Measurements from ENCODE around the gene MYO6.

MYO6 gene

DNA sequence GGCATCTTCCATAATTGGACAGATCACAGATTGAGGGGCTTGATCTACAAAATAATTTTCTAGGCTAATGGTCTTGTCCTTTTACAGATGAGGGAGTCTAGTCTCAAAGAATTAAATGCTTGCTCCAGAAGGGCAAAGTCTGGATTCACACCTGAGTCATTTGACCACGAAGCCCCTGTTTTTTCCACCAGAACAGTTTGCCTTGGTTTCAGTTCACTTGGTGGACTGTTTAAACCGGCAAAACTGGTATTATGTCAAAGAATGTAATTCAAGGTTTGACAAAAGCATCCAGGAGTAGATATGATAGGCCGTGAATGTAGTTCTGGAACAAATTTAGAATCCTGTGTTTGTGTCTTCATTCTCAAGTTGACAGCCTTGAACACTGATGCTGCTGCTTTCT, 3.3 kb downstream of the MYO6 start:
- H3K9me3 ChIP-seq (ENCODE audit: control insufficient read depth, insufficient read depth, low read length) = no peaks in the 10 kb centered on the region
- no peaks in the 10 kb centered on the region for H3K36me3 ChIP-seq (ENCODE audit: insufficient read depth, low read length)
- no peak overlapping the region for H3K9ac ChIP-seq (ENCODE audit: low read depth, low read length)
- no peaks in the 10 kb centered on the region for H3K4me1 ChIP-seq (ENCODE audit: insufficient read depth, low read length)

DNA sequence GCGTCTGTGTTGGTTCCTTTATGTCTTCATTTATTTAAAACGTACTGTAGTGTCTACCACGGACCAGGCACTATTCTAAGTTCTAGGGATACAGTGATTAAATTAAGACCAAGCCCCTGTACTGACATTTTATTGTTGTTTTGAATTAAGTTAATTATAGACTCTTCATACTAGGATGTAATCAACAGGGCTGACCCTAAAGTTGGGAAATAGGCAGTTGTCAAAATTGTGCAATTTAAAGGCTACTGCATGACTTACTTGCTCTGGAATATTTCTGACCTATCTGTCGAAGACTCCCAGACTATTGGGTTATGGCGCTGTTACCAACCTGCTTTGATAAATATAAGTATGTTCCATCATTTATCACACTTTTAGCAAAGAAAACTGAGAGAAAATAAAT, 6.7 kb downstream of the MYO6 start:
- Histone ChIP-seq H3K9ac (ENCODE audit: low read depth, low read length) (no peak overlapping the region), H3K9me3 (ENCODE audit: control insufficient read depth, insufficient read depth, low read length) (no peaks in the 10 kb centered on the region), H3K36me3 (ENCODE audit: insufficient read depth, low read length) (no peaks in the 10 kb centered on the region), H3K4me1 (ENCODE audit: insufficient read depth, low read length) (peaks cover 3% of the 10 kb centered on the region)

DNA sequence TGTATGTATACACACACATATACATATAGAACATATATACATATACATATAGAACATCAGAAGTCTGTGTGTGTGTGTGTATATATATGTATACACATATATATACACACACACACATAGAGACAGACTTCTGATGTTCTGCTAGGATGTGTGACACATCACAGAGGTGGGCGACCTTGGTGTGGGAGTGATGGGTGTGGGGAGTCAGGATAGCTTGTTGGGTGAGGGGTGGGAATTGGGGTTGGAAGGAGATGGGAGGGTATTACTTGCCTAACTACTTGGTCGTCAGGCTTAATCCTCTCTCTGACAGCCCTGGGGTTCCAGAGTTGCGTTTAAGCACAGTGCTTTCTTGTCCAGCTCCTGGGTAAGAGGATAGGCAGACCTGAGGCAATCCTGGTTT, 8.3 kb downstream of the MYO6 start:
- Histone ChIP-seq H3K9ac (ENCODE audit: low read depth, low read length) (no peak overlapping the region), H3K36me3 (ENCODE audit: insufficient read depth, low read length) (no peaks in the 10 kb centered on the region), H3K4me1 (ENCODE audit: insufficient read depth, low read length) (peaks cover 3% of the 10 kb centered on the region), H3K9me3 (ENCODE audit: control insufficient read depth, insufficient read depth, low read length) (no peaks in the 10 kb centered on the region)

DNA sequence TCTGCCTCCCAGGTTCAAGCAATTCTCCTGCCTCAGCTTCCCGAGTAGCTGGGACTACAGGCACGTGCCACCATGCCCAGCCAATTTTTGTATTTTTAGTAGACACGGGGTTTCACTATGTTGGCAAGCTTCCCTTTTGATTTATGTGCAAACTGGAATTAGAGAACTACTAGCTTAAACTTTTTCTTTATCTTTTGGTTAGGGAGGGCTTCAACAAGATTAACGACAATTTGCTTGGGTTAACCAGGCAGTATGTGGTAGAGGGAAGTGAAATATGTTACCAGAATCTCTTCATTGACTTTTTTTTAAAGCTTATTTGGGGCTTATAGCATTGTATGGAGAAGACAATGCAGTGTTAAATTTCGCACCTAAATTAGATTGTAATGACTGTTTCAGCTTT, 9.0 kb downstream of the MYO6 start:
- H3K4me1 ChIP-seq (ENCODE audit: insufficient read depth, low read length) = peaks cover 3% of the 10 kb centered on the region
- H3K36me3 ChIP-seq (ENCODE audit: insufficient read depth, low read length) = no peaks in the 10 kb centered on the region
- no peak overlapping the region for H3K9ac ChIP-seq (ENCODE audit: low read depth, low read length)
- H3K9me3 ChIP-seq (ENCODE audit: control insufficient read depth, insufficient read depth, low read length) = no peaks in the 10 kb centered on the region

DNA sequence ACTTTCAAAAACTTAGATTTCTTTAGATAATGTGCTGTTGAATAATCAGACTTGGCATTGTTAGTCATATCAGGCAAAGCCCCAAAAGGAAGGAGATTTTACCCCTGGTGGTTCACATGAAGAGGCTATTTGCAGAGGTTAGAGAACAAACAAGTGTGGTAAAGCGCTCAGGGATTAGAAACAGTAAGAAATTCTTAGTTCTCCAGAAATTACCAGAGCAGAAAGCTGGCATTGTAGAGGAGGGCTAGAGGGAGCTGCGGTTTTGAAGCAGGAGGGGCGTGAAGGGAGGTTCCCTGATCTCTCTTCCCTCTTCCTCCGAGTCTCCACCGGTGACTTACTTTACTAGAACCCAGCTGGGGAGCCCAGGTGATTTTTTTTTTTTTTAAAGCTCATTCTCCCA, 10.2 kb downstream of the MYO6 start:
- Histone ChIP-seq H3K4me1 (ENCODE audit: insufficient read depth, low read length) (peaks cover 3% of the 10 kb centered on the region), H3K9ac (ENCODE audit: low read depth, low read length) (no peak overlapping the region), H3K9me3 (ENCODE audit: control insufficient read depth, insufficient read depth, low read length) (no peaks in the 10 kb centered on the region), H3K36me3 (ENCODE audit: insufficient read depth, low read length) (no peaks in the 10 kb centered on the region)

DNA sequence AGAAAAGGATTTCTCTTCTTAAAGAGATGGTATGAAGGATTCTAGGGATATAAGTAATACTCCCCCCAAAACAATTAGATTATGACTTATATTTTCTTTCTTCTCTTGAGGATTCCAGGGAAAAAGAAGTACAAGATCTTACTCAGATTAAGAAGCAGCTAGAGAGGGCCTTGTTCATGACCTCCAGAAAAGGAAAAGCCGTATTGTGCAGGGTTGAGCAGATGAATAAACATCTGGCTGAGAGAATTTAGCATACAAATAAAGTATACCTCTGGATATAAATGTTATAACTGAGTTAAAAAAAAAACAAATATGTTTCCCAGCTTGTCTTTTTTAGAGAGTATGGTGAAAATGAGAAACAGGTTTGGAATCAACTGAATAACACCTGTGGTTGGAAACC, 11.3 kb downstream of the MYO6 start:
- Histone ChIP-seq H3K4me1 (ENCODE audit: insufficient read depth, low read length) (peaks cover 3% of the 10 kb centered on the region), H3K36me3 (ENCODE audit: insufficient read depth, low read length) (no peaks in the 10 kb centered on the region), H3K9ac (ENCODE audit: low read depth, low read length) (no peak overlapping the region), H3K9me3 (ENCODE audit: control insufficient read depth, insufficient read depth, low read length) (no peaks in the 10 kb centered on the region)

DNA sequence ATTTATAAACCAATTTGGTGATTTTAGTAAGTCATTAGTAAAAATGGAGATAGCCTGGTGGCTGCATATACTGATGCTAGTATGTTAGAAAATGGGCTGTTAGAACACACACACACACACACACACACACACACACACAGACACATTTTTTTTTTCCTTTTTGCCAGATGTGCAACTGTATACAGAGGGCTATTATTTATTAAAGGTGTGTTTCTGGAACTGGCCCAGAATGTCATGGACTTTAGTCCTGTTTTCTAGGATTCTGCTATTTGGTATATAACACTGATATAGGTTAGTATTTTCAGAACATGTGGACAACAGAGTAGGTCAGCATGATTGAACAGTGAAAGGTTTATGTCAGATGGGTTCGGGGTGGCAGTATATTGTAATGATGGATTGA, 12.4 kb downstream of the MYO6 start:
- Histone ChIP-seq H3K4me1 (ENCODE audit: insufficient read depth, low read length) (peaks cover 3% of the 10 kb centered on the region), H3K36me3 (ENCODE audit: insufficient read depth, low read length) (no peaks in the 10 kb centered on the region), H3K9ac (ENCODE audit: low read depth, low read length) (no peak overlapping the region), H3K9me3 (ENCODE audit: control insufficient read depth, insufficient read depth, low read length) (no peaks in the 10 kb centered on the region)

DNA sequence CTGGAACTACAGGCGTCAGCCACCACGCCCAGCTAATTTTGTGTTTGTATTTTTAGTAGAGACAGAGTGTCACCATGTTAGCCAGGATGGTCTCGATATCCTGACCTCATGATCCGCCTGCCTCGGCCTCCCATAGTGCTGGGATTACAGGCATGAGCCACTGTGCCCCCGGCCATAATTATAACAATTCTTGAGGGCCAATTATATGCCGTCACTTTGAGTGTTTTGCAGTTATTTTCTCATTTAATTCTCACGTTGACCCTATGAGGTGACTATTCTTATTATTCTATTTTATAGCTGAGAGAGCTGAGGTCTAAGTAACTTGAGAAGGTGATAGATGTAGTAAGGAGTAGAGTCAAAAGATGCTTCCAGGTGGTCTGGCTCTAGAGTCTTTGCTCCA, 13.0 kb downstream of the MYO6 start:
- Histone ChIP-seq H3K9me3 (ENCODE audit: control insufficient read depth, insufficient read depth, low read length) (no peaks in the 10 kb centered on the region), H3K9ac (ENCODE audit: low read depth, low read length) (no peak overlapping the region), H3K4me1 (ENCODE audit: insufficient read depth, low read length) (peaks cover 3% of the 10 kb centered on the region), H3K36me3 (ENCODE audit: insufficient read depth, low read length) (no peaks in the 10 kb centered on the region)

DNA sequence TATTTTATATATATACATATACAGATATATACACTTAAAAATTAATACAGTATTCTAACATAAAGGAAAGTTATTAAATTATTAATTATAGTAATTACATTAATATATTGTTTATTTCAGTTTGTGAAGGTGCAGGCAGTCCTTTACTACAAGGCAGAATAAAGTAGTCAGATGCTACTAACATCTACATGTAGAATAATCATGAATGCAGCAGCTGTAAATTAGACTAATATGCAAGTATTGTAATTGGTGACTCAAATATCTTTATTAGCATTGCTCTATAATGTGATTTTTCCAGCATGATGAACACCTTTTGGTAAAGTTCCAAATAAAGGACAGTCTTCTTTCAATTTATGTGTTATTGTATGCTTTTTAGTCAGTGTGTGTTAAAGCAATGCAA, 17.3 kb downstream of the MYO6 start:
- Histone ChIP-seq H3K9me3 (ENCODE audit: control insufficient read depth, insufficient read depth, low read length) (no peaks in the 10 kb centered on the region), H3K9ac (ENCODE audit: low read depth, low read length) (no peak overlapping the region), H3K4me1 (ENCODE audit: insufficient read depth, low read length) (no peaks in the 10 kb centered on the region), H3K36me3 (ENCODE audit: insufficient read depth, low read length) (no peaks in the 10 kb centered on the region)

DNA sequence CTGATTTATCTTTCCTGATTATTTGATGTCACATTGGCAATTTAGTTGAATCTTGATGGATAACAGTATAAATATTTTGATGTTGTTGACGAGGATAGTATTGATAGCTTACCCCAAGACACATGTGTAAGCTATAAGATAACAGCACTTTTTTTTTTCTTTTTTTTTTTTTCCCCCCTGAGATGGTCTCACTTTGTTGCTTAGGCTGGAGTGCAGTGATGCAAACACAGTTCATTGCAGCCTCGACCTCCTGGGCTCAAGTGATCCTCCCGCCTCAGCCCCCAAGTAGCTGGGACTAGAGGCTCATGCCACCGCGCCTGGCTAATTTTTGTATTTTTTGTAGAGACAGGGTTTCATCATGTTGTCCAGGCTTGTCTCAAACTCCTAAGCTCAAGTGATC, 21.8 kb downstream of the MYO6 start:
- Histone ChIP-seq H3K9me3 (ENCODE audit: control insufficient read depth, insufficient read depth, low read length) (no peaks in the 10 kb centered on the region), H3K9ac (ENCODE audit: low read depth, low read length) (no peak overlapping the region), H3K36me3 (ENCODE audit: insufficient read depth, low read length) (no peaks in the 10 kb centered on the region), H3K4me1 (ENCODE audit: insufficient read depth, low read length) (no peaks in the 10 kb centered on the region)

DNA sequence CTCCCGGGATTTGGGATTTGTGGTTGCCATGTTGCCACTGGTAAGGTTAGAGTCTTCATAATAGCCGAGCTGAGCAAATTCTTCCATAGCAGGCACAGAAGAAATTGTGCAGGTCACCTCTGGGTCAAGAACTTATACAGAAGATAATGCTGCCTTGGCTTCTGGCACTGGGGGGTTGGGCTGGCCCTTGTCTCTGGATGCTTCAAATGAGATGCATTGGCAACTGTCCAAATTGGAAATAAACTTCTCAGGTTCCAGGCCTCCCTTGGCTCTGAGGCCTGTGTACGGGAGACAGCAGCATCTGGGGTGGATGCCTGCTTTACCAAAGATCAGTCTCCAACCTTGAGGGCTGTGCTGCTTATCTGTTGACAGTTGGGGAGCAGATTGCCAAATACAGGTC, 26.2 kb downstream of the MYO6 start:
- Histone ChIP-seq H3K4me1 (ENCODE audit: insufficient read depth, low read length) (no peaks in the 10 kb centered on the region), H3K9ac (ENCODE audit: low read depth, low read length) (no peak overlapping the region), H3K9me3 (ENCODE audit: control insufficient read depth, insufficient read depth, low read length) (no peaks in the 10 kb centered on the region), H3K36me3 (ENCODE audit: insufficient read depth, low read length) (no peaks in the 10 kb centered on the region)

DNA sequence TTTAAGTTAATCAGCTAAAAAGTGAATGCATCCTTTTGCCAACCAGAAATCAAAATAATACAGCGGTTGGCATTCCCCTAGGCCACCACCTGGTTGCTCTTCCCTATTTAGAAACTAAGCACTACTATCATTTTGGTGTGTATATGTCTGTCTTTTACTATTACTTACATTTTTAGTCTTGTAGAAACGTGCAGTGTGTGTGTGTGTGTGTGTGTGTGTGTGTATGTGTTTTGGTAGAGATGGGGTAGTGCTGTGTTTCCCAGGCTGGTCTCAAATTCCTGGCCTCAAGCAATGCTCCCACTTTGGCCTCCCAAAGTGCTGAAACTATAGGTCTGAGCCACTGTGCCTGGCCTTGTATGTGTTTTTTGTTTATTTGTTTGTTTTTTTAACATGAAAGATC, 27.4 kb downstream of the MYO6 start:
- no peaks in the 10 kb centered on the region for H3K9me3 ChIP-seq (ENCODE audit: control insufficient read depth, insufficient read depth, low read length)
- no peaks in the 10 kb centered on the region for H3K36me3 ChIP-seq (ENCODE audit: insufficient read depth, low read length)
- H3K9ac ChIP-seq (ENCODE audit: low read depth, low read length) = no peak overlapping the region
- H3K4me1 ChIP-seq (ENCODE audit: insufficient read depth, low read length) = no peaks in the 10 kb centered on the region

DNA sequence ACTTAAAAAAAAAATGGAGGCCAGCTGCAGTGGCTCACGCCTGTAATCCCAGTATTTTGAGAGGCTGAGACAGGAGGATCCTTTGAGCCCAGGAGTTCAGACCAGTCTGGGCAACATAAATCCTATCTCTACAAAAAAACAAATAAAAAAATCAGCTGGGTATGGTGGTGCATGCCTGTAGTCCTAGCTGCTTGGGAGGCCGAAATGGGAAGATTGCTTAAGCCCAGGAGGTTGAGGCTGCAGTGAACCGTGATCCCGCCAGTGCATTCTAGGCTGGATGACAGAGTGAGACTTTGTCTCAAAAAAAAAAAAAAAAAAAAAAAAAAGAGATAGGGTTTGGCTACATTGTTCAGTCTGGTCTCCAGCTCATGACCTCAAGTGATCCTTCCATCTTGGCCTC, 29.7 kb downstream of the MYO6 start:
- Histone ChIP-seq H3K36me3 (ENCODE audit: insufficient read depth, low read length) (no peaks in the 10 kb centered on the region), H3K9me3 (ENCODE audit: control insufficient read depth, insufficient read depth, low read length) (no peaks in the 10 kb centered on the region), H3K4me1 (ENCODE audit: insufficient read depth, low read length) (no peaks in the 10 kb centered on the region), H3K9ac (ENCODE audit: low read depth, low read length) (no peak overlapping the region)

DNA sequence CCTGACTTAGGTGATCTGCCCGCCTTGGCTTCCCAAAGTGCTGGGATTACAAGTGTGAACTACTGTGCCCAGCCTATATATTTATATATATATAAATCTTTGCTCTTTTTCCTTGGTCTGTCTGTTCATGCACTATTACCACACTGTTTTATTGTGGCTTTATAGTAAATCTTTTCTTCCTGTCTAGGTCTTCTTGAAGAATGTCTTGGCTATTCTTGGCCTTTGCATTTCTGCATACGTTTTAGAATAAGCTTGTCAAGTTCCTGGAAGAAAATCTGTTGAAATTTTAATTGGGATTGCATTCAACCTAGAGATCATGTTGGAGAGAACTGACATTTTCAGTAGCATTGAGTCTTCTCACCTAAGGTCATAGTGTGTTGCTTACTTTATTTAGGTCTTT, 37.1 kb downstream of the MYO6 start:
- Histone ChIP-seq H3K9ac (ENCODE audit: low read depth, low read length) (no peak overlapping the region), H3K4me1 (ENCODE audit: insufficient read depth, low read length) (no peaks in the 10 kb centered on the region), H3K9me3 (ENCODE audit: control insufficient read depth, insufficient read depth, low read length) (no peaks in the 10 kb centered on the region), H3K36me3 (ENCODE audit: insufficient read depth, low read length) (no peaks in the 10 kb centered on the region)

DNA sequence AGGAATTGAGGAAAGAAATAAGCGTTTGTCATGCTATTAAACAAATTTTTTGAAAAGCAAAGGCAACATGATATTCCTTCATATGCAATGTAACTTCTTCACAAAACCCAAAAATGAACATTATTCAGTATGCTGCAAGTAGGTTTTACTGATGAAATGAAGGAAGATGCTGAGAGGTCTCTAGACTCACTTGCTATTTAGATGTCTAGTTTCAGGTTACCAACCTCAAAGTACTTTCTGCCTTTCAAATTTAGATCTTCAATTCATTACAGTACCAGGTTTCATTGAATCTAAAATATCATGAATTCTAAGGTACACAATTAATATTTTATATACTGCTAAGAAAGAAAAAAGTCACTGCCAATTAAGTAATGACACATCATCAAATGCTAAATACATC, 39.9 kb downstream of the MYO6 start:
- Histone ChIP-seq H3K9ac (ENCODE audit: low read depth, low read length) (no peak overlapping the region), H3K36me3 (ENCODE audit: insufficient read depth, low read length) (no peaks in the 10 kb centered on the region), H3K9me3 (ENCODE audit: control insufficient read depth, insufficient read depth, low read length) (no peaks in the 10 kb centered on the region), H3K4me1 (ENCODE audit: insufficient read depth, low read length) (no peaks in the 10 kb centered on the region; the same call in 1 of the 2 replicates)

DNA sequence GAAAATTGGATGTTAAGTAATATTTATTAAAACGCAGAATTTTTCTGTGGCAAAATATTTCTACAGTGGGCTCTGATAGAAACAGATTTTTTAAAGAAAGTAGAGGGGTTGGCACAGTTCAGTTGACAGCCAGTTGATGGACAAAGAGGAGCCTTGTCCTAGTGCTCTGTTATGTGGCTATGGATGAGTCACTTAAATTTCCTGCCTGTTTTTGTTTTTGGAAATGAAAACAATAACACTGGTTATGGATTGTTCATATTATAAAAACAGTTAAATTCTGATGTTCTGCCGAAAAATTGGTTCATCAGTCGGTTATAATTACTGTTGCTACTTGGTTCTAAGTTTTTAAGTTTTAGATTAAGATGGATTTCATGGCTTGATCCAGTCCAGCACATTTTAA, 42.8 kb downstream of the MYO6 start:
- H3K36me3 ChIP-seq (ENCODE audit: insufficient read depth, low read length) = no peaks in the 10 kb centered on the region
- H3K9ac ChIP-seq (ENCODE audit: low read depth, low read length) = no peak overlapping the region
- H3K9me3 ChIP-seq (ENCODE audit: control insufficient read depth, insufficient read depth, low read length) = no peaks in the 10 kb centered on the region
- H3K4me1 ChIP-seq (ENCODE audit: insufficient read depth, low read length) = no peaks in the 10 kb centered on the region; the same call in 1 of the 2 replicates
